PC-3 (cell line): ENCODE data around the gene RNF113B.

Experiments
- EZH2phosphoT487 ChIP-seq: fragments of 300-600 bp; sonication (generic); IDR thresholded peaks from 2 replicates; pipeline ENCODE4 v1.6.1; 2018; ENCODE audit warnings: mild to moderate bottlenecking, antibody characterized with exemption, low read length, borderline replicate concordance
- TF ChIP-seq, protein P1 (sequence below): fragments of 300-600 bp; sonication (generic); conservative IDR thresholded peaks from 2 replicates; pipeline ENCODE4 v1.5.1; 2017; ENCODE audit warnings: antibody characterized with exemption, low read depth, mild to moderate bottlenecking, low read length

DNA sequence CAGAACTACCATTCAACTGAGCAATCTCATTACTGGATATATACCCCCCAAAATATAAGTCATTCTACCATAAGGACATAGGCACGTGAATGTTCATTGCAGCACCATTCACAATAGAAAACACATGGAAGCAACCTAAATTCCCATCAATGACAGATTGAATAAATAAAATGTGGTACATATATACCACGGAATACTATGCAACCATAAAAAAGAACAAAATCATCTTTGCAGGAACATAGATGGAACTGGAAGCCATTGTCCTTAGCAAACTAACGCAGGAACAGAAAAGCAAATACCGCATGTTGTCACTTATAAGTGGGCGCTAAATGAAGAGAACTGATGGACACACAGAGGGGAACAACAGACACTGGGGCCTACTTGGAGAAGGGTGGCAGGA lies 14.1 kb downstream of the RNF113B start:
- TF ChIP-seq, protein P1, sequence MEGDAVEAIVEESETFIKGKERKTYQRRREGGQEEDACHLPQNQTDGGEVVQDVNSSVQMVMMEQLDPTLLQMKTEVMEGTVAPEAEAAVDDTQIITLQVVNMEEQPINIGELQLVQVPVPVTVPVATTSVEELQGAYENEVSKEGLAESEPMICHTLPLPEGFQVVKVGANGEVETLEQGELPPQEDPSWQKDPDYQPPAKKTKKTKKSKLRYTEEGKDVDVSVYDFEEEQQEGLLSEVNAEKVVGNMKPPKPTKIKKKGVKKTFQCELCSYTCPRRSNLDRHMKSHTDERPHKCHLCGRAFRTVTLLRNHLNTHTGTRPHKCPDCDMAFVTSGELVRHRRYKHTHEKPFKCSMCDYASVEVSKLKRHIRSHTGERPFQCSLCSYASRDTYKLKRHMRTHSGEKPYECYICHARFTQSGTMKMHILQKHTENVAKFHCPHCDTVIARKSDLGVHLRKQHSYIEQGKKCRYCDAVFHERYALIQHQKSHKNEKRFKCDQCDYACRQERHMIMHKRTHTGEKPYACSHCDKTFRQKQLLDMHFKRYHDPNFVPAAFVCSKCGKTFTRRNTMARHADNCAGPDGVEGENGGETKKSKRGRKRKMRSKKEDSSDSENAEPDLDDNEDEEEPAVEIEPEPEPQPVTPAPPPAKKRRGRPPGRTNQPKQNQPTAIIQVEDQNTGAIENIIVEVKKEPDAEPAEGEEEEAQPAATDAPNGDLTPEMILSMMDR: no peak
- no peak for TF ChIP-seq EZH2phosphoT487
